Left ventricle myocardium superior (tissue), 1 donor: ENCODE results near the gene PHF19. TPM values are rescaled to one million over a fixed set of nuclear protein-coding genes. Genes with fewer than 3 reads are reported as not detected.

Experiments
- ATAC-seq: fragments of 200-7000 bp; cut with Tn5 transposase; one replicate; pipeline ENCODE4 v1.9.1; 2020; ENCODE audit warnings: mild to moderate bottlenecking, moderate library complexity
- DNase-seq: peaks from one replicate; pipeline ENCODE4 v3.0.0-alpha.2; 2020
- intact Hi-C: fragments of 100-400 bp; cut with micrococcal nuclease; formaldehyde crosslinking; loops from one replicate; pipeline ENCODE4 v1.11.0; 2022
- total RNA-seq: library from RNA; stranded (reverse); fragmentation: NEBNext Ultra II Directional; extraction: Animal tissue kit (Norgen Biotek cat#: 25700); gene quantifications from one replicate; pipeline ENCODE4 v1.2.1, GENCODE V29; 2021
- donor health status: DM: no; HTN: yes; CAD: no; lungs with severe emphysema.

PHF19 gene
- total RNA-seq, 1 donor from 2014 or later, result 9.5 TPM

DNA sequence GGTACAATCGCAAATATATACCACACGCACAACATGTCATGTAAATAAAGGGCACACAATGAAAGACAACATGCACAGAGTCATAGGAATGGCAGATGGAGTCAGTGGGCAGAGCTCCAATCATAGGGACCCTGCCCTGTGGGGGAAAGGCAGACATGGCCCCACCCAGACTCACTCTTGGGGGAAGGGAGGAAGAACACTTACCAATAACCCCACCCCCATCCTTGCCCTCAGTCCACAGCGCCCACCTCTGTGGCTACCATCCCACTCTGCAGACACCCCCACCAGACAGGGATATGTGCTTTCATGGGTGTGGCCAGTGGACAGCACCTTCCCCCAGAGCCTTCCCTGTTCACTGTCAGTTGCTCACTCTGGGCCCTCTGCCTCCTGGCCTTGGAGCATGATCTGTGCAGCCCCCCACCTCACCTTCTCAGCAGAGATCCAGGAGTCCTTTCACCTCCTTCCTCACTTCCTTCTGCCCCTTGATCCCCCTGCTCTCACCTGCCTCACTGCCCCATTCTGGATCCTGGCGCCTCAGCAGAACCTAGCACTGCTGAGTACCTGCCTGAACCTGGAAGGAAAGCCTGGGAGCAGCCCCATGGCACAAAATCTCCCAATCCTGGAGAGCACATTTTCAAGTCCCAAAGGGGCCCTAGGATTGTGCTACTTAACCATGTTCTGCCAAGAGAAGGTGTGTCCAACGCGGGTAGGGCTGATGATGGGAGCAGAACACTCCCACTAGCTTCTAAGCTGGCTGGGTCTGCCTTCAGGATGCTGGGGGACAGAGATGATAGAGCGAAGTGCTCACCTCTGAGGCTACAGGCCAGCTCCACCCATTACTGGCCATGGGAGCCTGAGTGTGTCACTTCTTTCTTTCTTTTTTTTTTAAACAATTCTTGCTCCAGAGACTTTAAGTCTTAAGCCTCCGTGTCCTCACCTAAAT lies 1.5 kb upstream of the PHF19 start:
- DNase-seq (no peak), ATAC-seq (no peak)
- intact Hi-C loops, result no loop called here

GRCh38 chr9:120877276-120878034 lies 467 bp upstream of the PHF19 start:
- ATAC-seq (peak; percentile 63), DNase-seq (peak; percentile 82)
- intact Hi-C loops, result no loop called here

GRCh38 chr9:120875954-120876841 lies 790 bp downstream of the PHF19 start:
- intact Hi-C loops, result no loop called here
- ATAC-seq (peak; percentile 82), DNase-seq (peak; percentile 88)

DNA sequence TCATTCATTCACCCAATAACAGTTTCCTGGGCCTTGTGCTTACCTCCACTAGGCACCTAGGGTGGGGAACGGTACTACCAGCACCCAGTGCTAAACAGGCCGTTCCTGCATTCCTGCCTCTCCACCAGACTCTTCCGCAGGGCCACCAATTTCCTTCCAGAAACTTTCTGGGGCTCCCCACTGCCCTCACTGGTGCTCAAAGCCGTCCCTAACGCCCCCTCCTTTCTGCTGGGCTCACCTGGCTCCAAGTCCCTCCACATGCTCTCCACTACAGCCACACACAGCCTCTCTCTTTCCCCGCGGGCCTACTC lies 1.4 kb downstream of the PHF19 start:
- DNase-seq, result no peak
- intact Hi-C loops, result no loop called here
- no peak for ATAC-seq

- DNase-seq (no peak), ATAC-seq (no peak)
- intact Hi-C loops, result no loop called here
These were observed 1.8 kb downstream of the PHF19 start for GRCh38 chr9:120875195-120875565.

GRCh38 chr9:120874226-120875194 lies 2.5 kb downstream of the PHF19 start:
- DNase-seq, result no peak
- intact Hi-C loops, result no loop called here
- no peak for ATAC-seq

DNA sequence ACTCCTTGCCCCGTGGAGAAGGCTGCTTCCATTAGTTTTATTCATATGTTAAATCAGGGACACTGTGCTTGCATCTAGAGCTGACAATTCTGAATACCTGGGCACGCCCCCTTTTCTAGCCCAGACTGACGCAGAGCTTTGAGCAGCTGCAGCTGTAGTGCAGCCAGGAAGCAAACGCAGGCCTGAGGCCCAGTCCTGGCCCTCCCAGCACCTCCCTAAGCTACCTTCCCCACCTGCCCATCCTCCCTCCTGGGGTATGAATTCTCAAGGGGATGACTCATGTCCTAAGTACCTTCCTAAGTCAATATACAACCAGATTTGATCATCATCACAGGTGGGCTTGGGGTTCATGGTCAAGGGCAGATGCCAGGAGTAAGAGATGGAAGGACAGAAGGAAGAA lies 3.5 kb downstream of the PHF19 start:
- DNase-seq (no peak), ATAC-seq (no peak)
- intact Hi-C loops, result no loop called here

GRCh38 chr9:120872791-120873502 lies 4.0 kb downstream of the PHF19 start:
- ATAC-seq, result no peak
- no peak for DNase-seq
- intact Hi-C loops, result no loop called here

DNA sequence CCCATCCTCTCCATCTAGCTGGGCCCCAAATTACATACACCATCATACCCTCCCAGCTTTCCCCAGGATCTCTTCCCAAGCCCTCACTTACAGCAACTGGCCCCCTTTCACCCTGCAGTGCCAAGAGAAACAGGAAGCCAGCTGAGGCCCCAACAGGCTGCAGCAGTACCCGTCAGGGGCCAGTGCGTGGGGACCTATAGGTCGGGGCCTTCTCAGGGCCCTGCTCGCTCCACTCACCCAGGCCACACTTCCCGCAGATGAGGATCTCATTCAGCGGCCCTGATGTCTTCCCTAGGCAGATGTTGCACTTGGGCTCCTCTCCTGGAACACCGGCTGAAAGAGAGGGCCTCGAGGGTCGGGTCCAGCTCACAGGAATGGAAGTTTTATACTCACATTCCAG lies 6.8 kb downstream of the PHF19 start:
- ATAC-seq, result no peak
- no peak for DNase-seq
- intact Hi-C loops, result no loop called here

DNA sequence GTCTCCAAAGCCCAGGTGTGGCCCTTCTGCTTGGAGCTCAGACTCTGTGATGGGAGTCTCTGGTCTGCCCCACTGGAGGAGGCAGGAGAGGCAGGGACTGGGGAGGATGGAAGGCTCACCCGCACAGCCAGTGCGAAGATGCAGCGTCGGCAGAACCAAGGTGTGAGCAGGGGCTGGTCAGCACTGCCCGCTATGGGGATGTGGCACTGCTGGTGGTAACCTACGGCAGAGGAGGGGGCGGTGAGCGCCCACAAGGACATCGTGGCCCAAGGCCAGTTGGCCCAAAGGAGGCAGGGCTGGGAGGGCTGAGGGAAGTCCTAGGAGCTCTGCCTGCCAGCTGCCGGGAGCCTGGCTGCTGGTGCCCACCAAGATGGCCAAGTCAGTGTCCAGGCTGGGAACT lies 7.3 kb downstream of the PHF19 start:
- ATAC-seq, result no peak
- DNase-seq, result peak; percentile 35
- intact Hi-C loops, result no loop called here

DNA sequence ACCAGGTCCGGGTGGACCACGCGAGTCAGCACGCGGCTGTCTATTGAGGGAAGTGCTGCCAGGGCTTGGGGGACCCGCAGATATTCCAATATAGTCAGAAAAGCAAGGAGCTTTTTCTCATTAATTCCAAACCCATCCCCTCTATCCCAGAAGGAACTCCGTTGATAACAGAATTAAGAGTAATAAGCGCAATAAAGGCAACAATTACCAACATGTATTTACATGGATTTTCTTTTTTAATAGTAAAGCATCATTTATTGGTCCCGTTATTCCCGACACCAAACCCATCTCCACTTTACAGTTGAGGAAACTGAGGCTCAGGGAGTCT lies 7.7 kb downstream of the PHF19 start:
- ATAC-seq (no peak), DNase-seq (no peak)
- intact Hi-C loops, result no loop called here

DNA sequence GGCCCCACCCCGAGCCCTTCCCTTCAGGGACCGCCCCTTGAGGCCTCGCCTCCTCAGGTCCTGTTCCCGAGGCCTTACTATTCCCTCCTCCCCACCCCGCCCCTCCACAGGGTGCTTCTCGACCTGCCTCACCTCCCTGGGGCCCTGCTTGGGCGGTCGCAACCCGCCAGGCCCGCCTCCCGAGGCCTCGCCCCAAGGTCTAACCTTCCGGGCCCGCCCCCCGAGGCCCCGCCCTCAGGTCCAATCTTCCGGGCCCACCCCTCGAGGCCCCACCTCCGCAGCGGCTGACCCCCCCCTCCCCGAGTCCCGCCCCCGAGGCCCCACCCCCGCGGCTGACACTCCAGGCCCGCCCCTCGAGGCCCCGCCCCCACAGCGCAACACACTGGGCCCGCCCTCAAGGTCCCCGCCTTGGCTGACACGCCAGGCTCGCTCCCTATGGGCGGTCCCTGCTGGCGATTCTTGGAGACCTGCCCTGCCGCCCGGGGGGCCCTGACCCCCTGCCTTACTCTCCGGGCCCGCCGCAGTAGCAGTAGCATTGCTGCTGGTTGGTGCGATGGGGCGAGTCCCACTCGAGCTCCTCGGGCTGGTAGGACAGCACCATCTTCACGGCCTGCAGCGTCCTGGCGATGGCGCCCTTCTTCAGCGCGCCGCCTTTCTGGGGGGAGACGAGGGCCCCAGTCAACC lies 8.2 kb downstream of the PHF19 start:
- intact Hi-C loops, result no loop called here
- DNase-seq, result peak; percentile 97
- ATAC-seq, result peak; percentile 96

GRCh38 chr9:120868339-120868675 lies 8.7 kb downstream of the PHF19 start:
- DNase-seq, result no peak
- ATAC-seq, result no peak
- intact Hi-C loops, result no loop called here

- no peak for ATAC-seq
- intact Hi-C loops, result no loop called here
- no peak for DNase-seq
These were observed 9.2 kb downstream of the PHF19 start for GRCh38 chr9:120867676-120868338.

- DNase-seq (no peak), ATAC-seq (no peak)
- intact Hi-C loops, result no loop called here
These were observed 10.3 kb downstream of the PHF19 start for GRCh38 chr9:120866651-120867050.

DNA sequence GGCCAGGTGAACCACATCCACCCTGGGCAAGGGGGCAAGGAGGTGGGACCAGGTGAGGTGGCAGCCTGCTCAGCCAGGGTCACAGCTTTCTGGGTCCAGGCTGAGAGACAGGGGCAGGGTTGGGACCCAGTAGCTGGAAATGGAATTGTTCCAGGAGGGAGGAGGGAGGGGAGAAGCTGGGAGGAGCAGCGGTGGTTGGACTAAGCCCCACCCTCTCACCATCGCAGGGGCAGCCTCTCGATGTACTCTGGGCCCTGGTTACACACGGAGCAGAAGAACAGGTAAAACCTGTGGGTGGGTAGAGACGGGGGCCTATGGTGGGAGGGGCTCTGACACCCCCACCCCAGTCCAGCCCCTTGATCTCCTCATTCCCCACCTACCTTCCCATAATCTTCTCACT lies 11.2 kb downstream of the PHF19 start:
- intact Hi-C loops, result no loop called here
- DNase-seq (no peak), ATAC-seq (no peak)

DNA sequence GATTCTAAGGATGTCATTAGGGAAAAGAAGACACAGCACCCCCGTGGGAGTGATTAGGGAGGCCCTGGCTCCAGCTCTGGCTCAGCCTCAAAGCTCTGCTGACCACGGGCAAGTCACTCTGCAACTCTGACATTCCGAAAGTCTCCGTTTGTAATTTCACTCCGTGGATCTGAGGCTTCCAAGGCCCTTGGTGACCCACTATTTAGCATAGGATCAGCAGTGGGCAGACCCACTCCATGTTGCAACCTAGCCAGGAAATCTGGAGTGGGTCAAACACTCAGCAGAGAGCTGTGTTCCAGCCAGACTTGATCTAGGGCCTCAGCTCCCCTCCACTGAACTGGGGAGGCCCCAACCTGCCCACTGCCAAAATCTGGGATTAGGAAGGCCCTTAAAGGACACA lies 11.8 kb downstream of the PHF19 start:
- DNase-seq (no peak), ATAC-seq (no peak)
- intact Hi-C loops, result no loop called here
